GM12873 (cell line): Measurements from ENCODE around the gene ATP10A.

ENCODE experiments used
- TF ChIP-seq, protein P1 (sequence below): IDR thresholded peaks from 2 replicates; pipeline ENCODE4 v1.5.1; 2012; ENCODE audit warnings: low read depth, mild to moderate bottlenecking, moderate library complexity, low read length, control low read depth; ENCODE audit not compliant: insufficient read depth; ENCODE audit errors: missing control alignments

Gene ATP10A

GRCh38 chr15:25667829-25668228, 195.3 kb downstream of the ATP10A start:
- TF ChIP-seq, protein P1, sequence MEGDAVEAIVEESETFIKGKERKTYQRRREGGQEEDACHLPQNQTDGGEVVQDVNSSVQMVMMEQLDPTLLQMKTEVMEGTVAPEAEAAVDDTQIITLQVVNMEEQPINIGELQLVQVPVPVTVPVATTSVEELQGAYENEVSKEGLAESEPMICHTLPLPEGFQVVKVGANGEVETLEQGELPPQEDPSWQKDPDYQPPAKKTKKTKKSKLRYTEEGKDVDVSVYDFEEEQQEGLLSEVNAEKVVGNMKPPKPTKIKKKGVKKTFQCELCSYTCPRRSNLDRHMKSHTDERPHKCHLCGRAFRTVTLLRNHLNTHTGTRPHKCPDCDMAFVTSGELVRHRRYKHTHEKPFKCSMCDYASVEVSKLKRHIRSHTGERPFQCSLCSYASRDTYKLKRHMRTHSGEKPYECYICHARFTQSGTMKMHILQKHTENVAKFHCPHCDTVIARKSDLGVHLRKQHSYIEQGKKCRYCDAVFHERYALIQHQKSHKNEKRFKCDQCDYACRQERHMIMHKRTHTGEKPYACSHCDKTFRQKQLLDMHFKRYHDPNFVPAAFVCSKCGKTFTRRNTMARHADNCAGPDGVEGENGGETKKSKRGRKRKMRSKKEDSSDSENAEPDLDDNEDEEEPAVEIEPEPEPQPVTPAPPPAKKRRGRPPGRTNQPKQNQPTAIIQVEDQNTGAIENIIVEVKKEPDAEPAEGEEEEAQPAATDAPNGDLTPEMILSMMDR, result no peak

GRCh38 chr15:25665913-25666312, 197.2 kb downstream of the ATP10A start:
- TF ChIP-seq, protein P1, result no peak

DNA sequence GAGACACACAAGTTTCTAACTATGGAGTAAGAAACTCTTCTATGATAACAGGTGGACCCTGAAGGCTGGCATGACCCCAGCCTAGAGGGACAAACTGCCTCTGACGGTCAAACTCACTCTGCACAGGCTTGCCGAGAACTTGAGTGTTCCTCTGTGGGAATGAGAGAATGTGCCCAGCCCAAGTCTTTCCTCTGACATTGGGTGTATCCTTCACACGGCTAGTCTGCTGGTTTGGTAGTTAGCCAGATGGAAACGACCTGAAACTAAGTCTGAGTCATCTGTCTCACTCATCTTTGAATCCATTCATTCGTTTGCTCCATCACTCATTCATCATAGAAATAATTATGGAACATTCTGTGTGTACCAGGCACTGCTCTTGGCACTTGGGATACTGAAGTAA, 198.4 kb downstream of the ATP10A start:
- TF ChIP-seq, protein P1, result no peak

DNA sequence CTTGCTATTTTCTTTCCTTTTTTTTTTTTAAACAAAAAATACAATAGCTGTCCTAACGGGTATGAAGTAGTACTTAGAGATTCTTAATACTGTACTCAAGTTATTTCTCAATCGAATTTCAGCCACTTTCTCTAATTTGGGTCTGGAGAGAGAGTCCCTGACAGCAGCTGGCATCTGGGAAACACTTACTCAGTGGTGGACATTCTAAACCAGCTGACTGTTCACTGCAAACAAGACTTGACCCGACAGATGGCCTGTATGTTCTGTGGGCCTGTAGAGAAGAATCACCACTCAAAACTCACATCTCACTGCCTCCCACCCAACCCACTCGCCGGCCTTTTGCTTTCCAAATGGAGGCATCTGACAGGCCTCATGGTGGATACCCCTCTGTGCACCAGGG, 199.6 kb downstream of the ATP10A start:
- TF ChIP-seq, protein P1, result no peak

GRCh38 chr15:25661898-25662297, 201.2 kb downstream of the ATP10A start:
- TF ChIP-seq, protein P1, result no peak

- TF ChIP-seq, protein P1, result no peak
These were observed 203.9 kb downstream of the ATP10A start for GRCh38 chr15:25659251-25659650.

DNA sequence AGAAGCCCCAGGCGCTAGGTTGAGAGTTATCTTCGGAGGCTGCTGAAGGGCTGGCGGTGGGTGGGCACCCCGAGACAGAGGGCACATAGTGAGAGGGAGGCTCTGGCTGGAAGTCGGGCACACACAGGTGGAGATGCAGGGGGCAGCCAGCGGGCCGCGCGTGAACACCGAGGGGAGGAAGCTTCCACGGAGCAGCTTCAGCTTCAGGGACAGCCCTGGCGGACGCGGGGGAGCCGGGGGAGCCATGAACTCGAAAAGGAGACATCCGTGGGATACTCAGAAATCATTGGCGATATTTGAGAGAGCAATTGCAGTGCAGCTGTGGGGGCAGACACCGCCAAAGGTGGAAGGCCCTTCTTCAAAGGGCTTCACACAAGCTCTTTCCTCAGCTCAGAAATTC, 204.6 kb downstream of the ATP10A start:
- TF ChIP-seq, protein P1, result no peak
